Hematopoietic multipotent progenitor cell treated with erythropoietin and hydrocortisone succinate and interleukin-3 and kit ligand, for 8 days (in vitro differentiated cells): ENCODE measurements around the gene EDIL3.
"Not testable (repeated sequence)": the region's sequence is repeated elsewhere in the genome, so short reads cannot be mapped to it uniquely, and the experiment has no call there.

Experiments used
- DNase-seq: peaks from one replicate; pipeline ENCODE4 v3.0.0-alpha.2; 2015

EDIL3 gene

DNA sequence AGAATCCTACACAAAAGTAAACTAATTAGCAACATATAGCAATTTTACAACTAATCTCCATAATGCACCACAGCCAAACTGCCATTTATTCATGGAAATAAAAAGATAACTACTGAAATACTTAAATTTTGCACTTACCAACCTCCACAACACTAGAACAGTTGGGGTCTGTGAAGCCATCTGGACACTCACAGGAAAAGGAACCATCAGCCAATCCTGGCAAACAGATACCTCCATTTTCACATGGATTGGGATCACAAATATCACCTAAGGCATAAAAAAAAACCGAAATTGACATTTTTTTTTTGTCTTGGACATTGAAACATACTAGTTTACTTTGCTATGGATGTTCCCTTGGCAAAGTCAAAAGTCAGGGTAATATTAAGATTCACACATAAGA lies 130.7 kb downstream of the EDIL3 start:
- DNase-seq: no peak

DNA sequence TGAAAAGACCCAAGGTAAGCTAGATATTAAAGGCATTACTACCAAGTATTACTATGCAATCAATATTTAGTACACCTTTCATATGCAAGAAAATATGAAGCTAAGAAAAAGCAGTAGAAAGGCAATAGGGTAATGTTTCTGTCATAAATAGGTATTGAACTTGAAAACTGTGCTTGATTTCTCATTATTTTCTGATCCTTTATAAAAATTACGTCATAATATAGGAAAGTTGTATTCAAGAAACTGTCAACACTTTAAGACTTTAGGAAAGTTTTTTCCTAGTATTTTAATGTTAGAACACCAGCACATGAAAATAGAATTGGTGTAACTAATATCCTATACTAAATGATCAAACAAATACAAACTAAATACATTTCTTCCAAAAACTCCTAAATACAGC lies 133.2 kb downstream of the EDIL3 start:
- no peak for DNase-seq

DNA sequence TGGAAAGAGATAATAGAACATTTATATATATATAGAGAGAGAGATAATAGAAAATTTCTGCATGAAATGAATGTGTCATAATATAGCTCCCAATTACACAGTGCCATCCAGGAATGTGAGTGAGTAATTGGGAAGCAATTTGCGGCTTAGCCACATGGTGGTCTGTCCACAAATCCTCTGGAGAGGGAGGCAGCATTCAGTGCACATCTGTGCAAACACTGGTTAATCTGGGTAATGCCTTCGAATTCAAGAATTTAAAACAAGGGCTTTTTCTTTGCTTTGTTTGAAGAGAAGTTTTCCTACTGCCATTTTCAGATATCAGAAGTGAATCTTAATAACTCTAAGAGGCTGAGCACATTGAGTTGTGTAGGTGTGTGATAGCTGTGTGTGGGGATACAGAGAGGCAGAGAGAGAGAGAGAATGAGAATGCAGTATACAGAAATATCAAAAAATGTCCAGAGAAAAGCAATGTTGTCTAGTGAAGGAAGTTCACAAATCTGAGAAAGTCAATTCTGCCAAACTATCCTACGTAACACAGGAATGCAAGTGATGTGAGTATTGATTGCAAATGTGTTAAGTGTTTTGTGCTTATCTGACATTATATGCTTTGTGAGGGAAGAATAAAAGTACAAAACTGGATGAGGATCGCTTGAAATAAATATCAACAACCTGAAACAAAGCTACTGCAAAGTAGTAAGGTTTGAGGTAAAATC lies 134.6 kb downstream of the EDIL3 start:
- no peak for DNase-seq

DNA sequence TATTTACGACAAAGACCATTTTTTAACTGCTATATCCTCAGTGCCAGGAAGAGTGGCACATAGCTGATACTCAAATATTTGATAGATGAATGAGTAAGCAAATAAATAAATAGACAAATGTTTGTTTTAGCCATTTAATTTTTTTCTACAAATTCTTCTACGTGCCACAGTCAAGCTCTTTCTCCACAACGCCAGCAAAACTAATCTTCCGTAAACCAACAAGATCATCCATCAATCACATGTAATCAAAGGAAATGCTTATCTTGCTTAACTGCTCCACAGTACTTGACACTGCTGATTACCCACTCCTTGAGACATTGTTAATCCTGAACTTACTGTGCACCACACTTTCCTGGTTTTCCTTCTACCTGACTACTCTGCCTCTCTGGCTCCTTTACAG lies 136.7 kb downstream of the EDIL3 start:
- no peak for DNase-seq

DNA sequence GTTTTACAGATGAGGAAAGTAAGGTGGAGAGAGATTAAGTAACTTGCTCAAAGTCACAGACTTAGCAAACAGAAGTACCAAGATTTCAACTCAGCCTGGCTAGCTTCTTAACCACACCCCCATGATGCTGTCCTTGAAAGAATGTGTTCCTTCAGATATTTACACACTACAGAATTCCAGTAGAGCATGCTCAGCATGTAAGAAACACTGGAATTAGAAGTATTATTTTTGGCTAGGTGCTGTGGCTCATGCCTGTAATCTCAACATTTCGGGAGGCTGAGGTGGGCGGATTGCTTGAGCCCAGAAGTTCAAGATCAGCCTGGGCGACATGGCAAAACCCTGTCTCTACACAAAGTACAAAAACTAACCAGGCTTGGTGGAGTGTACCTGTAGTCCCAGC lies 142.4 kb downstream of the EDIL3 start:
- no peak for DNase-seq

DNA sequence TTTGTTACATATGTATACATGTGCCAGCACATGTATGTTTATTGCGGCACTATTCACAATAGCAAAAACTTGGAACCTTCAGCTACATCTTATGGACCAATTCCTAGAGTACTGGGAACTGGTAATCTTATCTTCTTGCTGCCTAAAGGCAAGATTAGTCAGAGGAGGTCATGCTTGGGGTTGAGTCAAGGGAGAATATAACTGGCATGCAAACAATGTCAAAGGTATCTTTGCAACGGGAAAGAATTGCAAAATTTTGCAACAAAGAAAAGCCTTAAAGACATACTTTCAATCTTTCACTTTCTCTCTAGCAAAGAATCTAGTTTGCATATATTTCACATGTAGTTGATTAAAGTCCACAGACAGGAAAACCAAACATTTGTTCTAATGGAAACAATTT lies 145.2 kb downstream of the EDIL3 start:
- no peak for DNase-seq

DNA sequence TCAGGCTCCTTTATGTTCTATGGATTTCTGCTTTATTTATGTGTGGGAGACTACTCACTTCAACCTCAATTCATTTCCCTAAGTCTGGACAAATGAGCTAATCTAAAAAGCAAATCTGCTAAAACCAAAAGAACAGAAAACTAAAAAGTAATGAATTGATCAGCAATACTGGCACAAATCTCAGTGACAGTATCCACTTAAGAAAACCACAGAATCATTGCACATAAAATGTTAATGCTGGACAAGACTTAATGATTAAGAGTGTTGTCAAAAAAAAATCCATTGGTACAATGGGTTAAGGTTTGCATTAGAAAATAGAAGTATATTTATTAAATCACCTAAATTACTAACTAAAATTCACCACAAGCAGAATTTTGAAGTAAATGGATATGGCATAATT lies 147.6 kb downstream of the EDIL3 start:
- no peak for DNase-seq

DNA sequence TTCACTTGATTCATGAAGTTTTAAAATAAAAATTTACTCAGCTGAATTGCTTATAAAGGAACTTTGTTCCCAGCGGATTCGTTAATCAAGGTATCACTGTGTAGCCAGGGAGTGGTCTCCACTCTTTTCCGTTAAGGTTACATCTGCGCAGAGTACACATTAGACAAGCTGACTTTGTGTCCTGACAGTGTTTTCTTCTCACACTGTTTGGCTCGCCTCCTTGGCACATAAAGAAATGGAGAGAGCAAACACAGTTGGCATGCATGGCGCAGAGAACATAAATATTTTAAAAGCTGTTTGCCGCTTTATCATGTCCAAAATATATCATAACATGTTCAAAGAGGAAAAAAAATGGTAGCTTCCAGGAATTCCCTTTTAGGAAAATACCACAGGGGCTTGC lies 153.2 kb downstream of the EDIL3 start:
- DNase-seq: no peak

DNA sequence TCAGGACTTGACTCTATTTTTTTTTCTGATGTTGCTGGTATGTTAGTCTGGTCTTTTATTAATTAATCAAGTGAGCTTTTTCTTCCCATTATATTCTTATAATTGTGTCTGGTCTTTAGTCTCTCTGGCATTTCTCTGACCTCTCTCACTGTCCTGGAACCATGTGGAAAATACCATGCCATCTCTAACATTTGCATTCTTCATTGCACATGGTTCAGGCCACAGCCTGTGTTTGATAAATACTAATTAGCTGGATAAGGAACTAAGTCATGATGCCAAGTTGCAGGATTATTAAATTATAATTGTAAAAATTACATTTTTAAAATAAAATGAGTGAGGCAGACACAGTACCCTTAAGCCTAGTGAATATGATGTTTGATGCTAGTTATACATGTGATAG lies 155.6 kb downstream of the EDIL3 start:
- no peak for DNase-seq

DNA sequence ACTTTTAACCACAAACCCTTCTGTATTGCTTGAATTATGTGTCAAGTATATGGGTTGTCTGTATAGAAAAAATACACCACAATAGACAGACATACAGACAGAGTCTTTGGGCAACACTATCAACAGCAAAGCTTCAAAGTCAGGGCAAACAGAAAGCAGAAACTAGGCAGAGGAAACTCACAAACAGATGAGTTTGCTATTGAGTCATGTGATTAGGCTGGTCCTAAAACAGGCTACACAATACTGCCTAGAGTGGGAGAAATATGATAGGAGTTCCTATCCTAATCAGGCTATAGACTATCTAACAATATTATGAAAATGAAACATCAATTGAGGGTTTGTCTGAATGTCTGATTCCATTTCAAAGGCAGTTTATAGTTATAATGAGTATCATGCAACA lies 156.4 kb downstream of the EDIL3 start:
- no peak for DNase-seq

DNA sequence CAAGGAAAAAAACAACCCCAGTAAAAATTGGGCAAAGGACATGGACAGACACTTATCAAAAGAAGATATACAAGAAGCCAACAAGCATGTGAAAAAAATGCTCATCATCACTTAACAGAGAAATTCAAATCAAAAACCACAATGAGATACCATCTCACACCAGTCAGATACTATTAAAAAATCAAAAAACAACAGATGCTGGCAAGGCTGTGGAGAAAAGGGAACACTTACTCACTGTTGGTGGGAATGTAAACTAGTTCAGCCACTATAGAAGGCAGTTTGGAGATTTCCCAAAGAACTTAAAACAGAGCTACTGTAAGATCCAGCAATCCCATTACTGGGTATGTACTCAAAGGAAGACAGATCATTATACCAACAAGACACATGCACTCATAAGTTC lies 157.4 kb downstream of the EDIL3 start:
- no peak for DNase-seq

DNA sequence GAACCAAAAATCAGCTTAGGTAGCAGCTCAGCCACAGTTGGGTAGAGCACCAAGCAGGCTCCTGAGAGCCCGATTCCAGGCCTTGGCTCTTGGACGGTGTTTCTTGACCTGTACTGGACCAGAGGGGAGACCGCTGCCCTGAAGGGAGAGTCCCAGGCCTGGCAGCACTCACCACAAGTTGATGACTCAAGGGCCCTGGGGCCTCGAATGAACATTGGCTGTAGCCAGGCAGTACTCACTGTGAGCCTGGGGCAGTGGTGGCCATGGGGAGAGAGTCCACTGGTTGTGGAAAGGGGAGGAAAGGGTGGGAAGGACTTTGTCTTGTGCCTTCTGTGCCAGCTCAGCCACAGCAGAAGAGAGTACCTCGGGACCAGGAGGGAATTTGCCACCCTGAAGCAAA lies 166.1 kb downstream of the EDIL3 start:
- DNase-seq: no peak

DNA sequence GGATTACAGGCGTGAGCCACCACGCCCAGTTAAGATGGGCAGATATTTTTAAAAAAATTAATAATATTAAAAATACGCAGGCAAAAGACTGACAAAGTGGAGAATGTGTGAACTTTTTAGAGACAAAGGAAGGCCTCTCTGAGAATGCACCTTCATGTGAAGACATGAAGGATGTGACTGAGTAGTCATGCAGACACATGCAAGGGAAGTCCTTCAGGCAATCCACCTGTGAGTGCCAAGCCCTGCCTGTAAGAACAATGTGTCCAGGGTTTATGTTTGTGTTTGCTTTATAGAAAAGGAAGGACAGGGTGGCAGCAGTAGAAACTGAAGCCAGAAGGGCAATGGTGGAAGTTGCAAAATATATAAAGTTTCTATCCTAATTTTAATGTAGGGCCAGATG lies 169.2 kb downstream of the EDIL3 start:
- DNase-seq: no peak

DNA sequence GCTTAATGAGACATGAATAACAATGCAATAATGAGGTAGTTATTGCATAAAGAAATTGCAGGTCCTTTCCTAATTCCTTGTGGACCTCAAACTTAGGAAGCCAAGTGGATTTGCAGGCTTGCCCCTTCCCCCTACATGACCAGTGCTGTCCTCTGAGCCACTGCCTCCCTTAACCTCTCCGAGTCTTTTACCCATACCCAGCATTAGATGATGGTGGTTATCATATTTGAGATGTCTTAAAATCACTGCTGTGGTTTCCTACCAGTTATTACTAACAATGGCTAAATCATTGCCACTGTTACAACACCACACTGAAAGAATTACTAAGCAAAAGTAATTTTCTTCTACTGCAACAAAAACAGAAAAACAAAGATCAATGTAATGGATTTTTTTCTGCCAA lies 170.8 kb downstream of the EDIL3 start:
- no peak for DNase-seq

DNA sequence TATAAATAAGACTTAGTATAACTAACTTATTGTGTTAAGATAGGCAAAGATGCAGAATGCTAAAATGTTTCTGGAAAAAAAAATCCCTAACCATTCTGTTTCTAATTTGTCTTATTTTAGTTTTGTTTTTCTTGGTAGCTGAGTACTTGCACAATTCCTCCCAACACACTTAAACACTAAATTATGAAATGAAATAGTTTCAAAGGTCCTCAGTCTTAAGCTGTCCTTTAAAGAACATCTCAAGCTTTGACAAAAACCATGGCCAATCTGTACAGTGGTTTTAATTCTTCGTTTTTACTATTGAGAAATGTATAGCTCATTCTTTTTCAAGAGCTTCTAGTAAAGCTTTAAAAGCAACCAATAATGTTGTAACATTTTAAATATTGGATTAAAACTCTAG lies 171.5 kb downstream of the EDIL3 start:
- no peak for DNase-seq

DNA sequence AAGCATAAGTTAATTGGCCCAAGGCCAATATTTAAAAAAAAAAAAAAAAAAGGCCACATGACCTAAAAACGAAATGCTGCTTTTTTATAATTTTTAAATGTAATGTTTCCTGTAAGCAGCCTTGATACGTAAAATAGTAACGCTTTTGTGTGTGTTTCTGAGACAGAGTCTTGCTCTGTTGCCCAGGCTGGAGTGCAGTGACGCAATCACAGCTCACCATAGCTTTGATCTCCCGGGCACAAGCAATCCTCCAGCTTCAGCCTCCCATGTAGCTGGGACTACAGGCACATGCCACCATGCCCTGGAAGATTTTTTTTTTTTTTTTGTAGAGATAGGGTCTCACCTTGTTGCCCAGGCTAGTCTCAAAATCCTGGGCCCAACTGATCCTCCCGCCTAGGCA lies 179.9 kb downstream of the EDIL3 start:
- DNase-seq: no peak

DNA sequence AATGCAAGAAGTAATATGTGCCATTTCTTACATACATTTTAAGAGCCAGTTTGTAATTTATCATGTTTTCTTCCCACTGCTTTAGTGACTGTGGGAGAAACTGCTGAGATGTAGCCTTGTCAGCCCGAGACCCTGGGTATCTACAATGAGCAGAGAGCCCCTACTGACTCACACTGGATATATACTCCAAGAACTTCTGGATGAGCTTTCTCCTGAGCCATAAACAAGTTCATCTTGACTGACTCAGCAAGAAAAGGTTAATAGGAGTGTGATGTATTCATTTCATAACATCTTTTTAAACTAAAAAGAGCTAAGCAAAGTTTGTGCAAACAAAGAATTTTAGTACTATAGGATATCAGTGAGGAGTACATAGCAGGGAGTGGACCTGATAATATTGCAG lies 182.5 kb downstream of the EDIL3 start:
- no peak for DNase-seq

DNA sequence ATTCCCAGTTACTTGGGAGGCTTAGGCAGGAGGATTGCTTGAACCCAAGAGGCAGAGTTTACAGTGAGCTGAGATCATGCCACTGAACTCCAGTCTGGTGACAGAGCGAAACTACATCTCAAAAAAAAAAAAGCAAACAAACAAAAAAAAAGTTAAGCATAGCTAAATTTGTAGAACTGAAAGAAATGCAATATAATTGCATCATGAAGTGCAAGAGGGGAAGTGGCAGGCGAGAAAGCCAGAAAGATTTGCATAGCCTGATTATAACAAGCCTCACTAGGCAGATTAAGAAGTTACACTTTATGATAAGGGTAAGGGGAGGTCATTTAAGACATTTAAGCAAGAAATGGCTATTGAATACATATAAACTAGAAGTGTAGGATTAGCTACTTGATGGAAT lies 187.1 kb downstream of the EDIL3 start:
- no peak for DNase-seq

DNA sequence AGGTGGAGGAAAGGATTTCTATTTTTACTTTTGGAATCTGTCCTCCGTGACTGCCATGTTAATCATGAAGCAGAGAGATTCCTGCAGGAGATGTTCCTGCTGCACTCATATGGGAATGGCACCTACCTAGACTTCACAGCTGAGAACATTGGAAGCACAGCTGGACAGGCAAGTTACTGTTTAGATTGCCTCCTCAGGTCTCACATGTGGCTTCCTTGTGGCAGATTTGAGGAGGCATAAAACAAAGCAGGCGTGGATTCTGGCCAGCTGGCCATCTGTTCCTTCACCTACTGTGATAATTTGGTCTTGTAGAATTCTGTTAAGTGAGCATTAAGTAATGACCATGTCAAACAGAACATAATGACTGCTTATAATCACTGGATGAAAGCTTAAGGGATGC lies 193.4 kb downstream of the EDIL3 start:
- DNase-seq: no peak

DNA sequence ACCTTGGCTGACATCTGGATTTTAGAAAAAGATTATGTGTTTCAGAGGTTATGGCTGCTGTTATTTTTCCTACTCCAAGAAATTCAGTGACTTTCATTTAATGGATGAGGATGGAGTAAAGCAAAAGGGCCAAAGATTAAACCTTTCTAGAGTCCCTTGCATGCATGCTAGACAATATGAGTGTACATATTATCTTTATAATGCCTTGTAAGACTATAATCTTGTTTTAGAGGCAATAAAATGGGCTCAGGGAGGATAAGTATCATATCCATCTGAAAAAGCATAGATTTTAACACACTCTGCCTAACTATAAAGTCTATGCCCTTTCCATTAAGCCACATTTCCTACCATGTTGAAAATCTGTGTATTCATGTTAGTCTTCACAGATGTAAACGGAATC lies 199.8 kb downstream of the EDIL3 start:
- no peak for DNase-seq

DNA sequence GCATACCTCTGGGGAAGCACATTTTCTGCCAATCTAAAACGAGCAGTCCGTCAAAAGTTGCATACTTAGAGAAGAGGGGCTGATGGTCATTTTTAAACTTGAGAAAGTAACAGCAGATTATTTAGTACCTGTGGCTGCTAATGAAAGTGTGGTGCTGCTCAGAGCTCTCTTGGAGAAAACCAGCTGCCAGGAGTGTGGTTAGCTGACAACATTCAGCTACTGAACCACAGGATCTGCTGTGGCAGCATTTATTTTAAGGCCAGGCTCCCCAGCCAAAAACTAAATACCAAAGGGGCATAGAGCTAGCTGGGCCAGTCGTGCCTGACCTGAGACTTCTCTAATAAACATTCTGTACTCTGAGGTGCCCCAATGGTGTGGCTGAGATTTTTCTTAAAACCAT lies 203.6 kb downstream of the EDIL3 start:
- no peak for DNase-seq

DNA sequence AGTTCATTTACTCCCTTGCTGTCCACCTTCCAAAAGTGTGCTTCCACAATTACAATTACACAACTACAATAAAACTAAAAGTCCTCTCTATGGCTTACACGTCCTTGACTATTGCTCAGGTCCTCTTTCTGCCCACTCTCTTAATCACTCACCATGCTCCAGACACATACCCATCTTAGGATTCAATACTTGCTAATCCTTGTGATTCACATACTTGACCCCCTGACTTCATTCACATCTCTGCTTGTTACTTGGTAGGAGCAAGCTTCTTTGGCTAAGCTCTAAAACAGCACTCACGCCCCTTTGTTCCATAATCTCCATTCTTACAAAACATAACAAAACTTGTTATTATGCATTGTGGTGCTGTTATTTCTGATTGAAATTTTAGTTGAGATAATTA lies 215.8 kb downstream of the EDIL3 start:
- DNase-seq: no peak

DNA sequence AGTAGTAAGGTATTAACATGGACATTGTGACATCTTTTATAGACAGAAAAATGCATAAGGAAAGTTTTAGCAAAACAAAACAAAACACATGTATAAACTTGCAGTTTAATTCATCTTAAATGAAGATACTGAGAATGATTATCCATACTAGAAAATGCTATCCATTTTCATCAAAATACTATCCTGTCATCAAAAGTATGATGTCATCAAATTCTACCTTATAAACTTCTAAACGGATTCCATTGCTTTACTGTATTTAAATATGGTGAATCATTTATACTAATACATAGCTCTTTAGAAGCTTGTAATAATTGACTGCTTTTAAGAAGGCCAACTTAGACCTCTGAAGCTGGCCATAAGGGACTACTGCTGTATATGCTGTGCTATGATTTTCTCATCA lies 221.0 kb downstream of the EDIL3 start:
- no peak for DNase-seq

DNA sequence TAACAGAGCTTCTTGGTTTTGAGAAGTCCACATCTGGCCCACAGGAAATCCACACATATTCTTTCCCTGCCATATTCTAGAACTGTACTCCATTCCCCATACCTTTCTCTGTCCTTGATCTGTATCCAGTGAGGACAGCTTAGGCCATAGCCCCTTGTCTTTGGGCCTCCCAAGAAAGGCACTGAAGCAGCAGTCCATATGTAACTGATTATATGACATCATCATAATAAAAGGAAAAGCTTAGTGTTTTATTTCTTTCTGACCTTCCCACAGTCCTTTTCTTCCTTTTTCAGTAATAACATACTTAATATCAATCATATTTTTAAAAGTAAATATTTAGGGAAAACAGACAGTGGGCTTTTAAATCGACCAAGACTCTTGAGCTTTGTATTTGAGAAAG lies 222.0 kb downstream of the EDIL3 start:
- no peak for DNase-seq

DNA sequence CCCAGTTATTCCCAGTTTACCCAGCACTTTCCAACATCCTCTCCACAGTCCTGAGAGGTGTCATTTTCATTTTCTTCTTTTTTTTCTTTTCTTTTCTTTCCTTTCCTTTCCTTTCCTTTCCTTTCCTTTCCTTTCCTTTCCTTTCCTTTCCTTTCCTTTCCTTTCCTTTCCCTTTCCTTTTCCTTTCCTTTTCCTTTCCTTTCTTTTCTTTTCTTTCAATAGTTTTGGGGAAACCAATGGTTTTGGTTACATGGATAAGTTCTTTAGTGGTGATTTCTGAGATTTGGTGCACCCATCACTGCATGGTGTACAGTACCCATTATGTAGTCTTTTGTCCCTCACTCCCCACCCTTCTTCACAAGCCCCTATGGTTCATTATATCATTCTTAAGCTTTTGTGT lies 224.0 kb downstream of the EDIL3 start:
- not testable (repeated sequence) for DNase-seq

DNA sequence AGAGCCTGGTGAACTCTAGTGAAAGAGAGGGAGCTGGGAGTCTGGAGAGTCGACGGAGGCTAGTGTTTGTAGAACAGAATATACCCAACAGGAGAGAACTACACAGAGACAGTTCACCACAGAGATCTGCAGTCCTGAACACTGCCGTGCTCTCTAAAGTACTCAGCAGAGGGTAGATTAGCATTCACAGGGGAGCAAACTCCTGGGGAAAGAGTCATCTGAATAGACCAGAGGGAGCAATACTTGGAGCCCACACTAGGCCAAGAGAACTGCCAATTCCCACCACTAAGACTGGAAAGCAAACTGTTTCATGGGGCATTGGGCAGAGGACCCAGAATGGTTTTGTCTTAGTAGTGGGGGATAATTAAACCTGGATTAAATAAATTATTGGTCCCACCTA lies 235.6 kb downstream of the EDIL3 start:
- no peak for DNase-seq
